ENCODE measurements around the gene BEST3. TPM values are rescaled to one million over a fixed set of nuclear protein-coding genes. Genes with fewer than 3 reads are reported as not detected.
A peak's percentile ranks its signal among the peaks of the same experiment; 100 is the strongest.

The BEST3 gene
- total RNA-seq, 1 experiment from 2014 or later, result not detected

DNA sequence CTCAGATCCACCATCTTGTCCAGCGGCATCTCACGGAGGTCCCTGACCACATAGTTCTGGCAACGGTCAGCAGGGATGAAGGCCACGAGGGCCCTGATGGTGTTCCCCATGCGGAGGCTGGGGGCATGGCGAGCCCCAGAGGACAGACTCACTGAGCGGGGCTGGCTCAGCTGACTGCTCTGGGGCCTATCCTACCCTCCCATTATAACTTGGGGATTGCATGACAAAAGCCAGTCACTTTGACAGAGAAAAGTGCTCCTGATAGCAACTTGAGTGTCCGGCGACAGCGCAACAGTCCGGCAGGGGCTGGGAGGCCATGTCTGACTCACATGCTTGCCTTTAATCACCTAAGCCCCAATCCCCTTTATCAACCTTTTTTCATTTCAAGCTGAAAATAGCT lies 88.4 kb downstream of the BEST3 start, which contains the start of gene LRRC10:
Gene LRRC10, minus strand, starts transcription at position 179 of the 400 bp plus-strand sequence. Its CDS starts 69 bp downstream, at position 110.
- no peak for TF ChIP-seq JUN (CRISPR knock-in tag; IDR thresholded peaks at IDR 0.05)
- no peak for TF ChIP-seq RORB (CRISPR knock-in tag; IDR thresholded peaks at IDR 0.05)
- TF ChIP-seq, protein P1, sequence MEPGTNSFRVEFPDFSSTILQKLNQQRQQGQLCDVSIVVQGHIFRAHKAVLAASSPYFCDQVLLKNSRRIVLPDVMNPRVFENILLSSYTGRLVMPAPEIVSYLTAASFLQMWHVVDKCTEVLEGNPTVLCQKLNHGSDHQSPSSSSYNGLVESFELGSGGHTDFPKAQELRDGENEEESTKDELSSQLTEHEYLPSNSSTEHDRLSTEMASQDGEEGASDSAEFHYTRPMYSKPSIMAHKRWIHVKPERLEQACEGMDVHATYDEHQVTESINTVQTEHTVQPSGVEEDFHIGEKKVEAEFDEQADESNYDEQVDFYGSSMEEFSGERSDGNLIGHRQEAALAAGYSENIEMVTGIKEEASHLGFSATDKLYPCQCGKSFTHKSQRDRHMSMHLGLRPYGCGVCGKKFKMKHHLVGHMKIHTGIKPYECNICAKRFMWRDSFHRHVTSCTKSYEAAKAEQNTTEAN (CRISPR knock-in tag; IDR thresholded peaks at IDR 0.05), result no peak
- no peak for TF ChIP-seq ZNF232 (CRISPR knock-in tag; IDR thresholded peaks at IDR 0.05)
- TF ChIP-seq SMAD3 (CRISPR knock-in tag; IDR thresholded peaks at IDR 0.05; ENCODE audit: borderline replicate concordance), result no peak
- TF ChIP-seq ZNF317 (CRISPR knock-in tag; IDR thresholded peaks at IDR 0.05; ENCODE audit: borderline replicate concordance, low read depth), result no peak
- TF ChIP-seq, protein P2, sequence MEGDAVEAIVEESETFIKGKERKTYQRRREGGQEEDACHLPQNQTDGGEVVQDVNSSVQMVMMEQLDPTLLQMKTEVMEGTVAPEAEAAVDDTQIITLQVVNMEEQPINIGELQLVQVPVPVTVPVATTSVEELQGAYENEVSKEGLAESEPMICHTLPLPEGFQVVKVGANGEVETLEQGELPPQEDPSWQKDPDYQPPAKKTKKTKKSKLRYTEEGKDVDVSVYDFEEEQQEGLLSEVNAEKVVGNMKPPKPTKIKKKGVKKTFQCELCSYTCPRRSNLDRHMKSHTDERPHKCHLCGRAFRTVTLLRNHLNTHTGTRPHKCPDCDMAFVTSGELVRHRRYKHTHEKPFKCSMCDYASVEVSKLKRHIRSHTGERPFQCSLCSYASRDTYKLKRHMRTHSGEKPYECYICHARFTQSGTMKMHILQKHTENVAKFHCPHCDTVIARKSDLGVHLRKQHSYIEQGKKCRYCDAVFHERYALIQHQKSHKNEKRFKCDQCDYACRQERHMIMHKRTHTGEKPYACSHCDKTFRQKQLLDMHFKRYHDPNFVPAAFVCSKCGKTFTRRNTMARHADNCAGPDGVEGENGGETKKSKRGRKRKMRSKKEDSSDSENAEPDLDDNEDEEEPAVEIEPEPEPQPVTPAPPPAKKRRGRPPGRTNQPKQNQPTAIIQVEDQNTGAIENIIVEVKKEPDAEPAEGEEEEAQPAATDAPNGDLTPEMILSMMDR (IDR thresholded peaks at IDR 0.05), result no peak
- no peak for TF ChIP-seq KAT7 (CRISPR knock-in tag; IDR thresholded peaks at IDR 0.05; ENCODE audit: borderline replicate concordance)
- no peak for TF ChIP-seq GRHL2 (CRISPR knock-in tag; IDR thresholded peaks at IDR 0.05; ENCODE audit: insufficient replicate concordance, severe bottlenecking)
- TF ChIP-seq TEAD1 (CRISPR knock-in tag; IDR thresholded peaks at IDR 0.05), result no peak
- TF ChIP-seq, protein P3, sequence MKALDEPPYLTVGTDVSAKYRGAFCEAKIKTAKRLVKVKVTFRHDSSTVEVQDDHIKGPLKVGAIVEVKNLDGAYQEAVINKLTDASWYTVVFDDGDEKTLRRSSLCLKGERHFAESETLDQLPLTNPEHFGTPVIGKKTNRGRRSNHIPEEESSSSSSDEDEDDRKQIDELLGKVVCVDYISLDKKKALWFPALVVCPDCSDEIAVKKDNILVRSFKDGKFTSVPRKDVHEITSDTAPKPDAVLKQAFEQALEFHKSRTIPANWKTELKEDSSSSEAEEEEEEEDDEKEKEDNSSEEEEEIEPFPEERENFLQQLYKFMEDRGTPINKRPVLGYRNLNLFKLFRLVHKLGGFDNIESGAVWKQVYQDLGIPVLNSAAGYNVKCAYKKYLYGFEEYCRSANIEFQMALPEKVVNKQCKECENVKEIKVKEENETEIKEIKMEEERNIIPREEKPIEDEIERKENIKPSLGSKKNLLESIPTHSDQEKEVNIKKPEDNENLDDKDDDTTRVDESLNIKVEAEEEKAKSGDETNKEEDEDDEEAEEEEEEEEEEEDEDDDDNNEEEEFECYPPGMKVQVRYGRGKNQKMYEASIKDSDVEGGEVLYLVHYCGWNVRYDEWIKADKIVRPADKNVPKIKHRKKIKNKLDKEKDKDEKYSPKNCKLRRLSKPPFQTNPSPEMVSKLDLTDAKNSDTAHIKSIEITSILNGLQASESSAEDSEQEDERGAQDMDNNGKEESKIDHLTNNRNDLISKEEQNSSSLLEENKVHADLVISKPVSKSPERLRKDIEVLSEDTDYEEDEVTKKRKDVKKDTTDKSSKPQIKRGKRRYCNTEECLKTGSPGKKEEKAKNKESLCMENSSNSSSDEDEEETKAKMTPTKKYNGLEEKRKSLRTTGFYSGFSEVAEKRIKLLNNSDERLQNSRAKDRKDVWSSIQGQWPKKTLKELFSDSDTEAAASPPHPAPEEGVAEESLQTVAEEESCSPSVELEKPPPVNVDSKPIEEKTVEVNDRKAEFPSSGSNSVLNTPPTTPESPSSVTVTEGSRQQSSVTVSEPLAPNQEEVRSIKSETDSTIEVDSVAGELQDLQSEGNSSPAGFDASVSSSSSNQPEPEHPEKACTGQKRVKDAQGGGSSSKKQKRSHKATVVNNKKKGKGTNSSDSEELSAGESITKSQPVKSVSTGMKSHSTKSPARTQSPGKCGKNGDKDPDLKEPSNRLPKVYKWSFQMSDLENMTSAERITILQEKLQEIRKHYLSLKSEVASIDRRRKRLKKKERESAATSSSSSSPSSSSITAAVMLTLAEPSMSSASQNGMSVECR (CRISPR knock-in tag; IDR thresholded peaks at IDR 0.05; ENCODE audit: borderline replicate concordance), result no peak
- TF ChIP-seq, protein P4, sequence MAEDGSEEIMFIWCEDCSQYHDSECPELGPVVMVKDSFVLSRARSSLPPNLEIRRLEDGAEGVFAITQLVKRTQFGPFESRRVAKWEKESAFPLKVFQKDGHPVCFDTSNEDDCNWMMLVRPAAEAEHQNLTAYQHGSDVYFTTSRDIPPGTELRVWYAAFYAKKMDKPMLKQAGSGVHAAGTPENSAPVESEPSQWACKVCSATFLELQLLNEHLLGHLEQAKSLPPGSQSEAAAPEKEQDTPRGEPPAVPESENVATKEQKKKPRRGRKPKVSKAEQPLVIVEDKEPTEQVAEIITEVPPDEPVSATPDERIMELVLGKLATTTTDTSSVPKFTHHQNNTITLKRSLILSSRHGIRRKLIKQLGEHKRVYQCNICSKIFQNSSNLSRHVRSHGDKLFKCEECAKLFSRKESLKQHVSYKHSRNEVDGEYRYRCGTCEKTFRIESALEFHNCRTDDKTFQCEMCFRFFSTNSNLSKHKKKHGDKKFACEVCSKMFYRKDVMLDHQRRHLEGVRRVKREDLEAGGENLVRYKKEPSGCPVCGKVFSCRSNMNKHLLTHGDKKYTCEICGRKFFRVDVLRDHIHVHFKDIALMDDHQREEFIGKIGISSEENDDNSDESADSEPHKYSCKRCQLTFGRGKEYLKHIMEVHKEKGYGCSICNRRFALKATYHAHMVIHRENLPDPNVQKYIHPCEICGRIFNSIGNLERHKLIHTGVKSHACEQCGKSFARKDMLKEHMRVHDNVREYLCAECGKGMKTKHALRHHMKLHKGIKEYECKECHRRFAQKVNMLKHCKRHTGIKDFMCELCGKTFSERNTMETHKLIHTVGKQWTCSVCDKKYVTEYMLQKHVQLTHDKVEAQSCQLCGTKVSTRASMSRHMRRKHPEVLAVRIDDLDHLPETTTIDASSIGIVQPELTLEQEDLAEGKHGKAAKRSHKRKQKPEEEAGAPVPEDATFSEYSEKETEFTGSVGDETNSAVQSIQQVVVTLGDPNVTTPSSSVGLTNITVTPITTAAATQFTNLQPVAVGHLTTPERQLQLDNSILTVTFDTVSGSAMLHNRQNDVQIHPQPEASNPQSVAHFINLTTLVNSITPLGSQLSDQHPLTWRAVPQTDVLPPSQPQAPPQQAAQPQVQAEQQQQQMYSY (CRISPR knock-in tag; IDR thresholded peaks at IDR 0.05), result no peak
- TF ChIP-seq OVOL2 (CRISPR knock-in tag; IDR thresholded peaks at IDR 0.05; ENCODE audit: borderline replicate concordance), result no peak
- TF ChIP-seq, protein P5, sequence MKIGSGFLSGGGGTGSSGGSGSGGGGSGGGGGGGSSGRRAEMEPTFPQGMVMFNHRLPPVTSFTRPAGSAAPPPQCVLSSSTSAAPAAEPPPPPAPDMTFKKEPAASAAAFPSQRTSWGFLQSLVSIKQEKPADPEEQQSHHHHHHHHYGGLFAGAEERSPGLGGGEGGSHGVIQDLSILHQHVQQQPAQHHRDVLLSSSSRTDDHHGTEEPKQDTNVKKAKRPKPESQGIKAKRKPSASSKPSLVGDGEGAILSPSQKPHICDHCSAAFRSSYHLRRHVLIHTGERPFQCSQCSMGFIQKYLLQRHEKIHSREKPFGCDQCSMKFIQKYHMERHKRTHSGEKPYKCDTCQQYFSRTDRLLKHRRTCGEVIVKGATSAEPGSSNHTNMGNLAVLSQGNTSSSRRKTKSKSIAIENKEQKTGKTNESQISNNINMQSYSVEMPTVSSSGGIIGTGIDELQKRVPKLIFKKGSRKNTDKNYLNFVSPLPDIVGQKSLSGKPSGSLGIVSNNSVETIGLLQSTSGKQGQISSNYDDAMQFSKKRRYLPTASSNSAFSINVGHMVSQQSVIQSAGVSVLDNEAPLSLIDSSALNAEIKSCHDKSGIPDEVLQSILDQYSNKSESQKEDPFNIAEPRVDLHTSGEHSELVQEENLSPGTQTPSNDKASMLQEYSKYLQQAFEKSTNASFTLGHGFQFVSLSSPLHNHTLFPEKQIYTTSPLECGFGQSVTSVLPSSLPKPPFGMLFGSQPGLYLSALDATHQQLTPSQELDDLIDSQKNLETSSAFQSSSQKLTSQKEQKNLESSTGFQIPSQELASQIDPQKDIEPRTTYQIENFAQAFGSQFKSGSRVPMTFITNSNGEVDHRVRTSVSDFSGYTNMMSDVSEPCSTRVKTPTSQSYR (CRISPR knock-in tag; IDR thresholded peaks at IDR 0.05), result no peak
- TF ChIP-seq, protein P6, sequence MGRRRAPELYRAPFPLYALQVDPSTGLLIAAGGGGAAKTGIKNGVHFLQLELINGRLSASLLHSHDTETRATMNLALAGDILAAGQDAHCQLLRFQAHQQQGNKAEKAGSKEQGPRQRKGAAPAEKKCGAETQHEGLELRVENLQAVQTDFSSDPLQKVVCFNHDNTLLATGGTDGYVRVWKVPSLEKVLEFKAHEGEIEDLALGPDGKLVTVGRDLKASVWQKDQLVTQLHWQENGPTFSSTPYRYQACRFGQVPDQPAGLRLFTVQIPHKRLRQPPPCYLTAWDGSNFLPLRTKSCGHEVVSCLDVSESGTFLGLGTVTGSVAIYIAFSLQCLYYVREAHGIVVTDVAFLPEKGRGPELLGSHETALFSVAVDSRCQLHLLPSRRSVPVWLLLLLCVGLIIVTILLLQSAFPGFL (CRISPR knock-in tag; IDR thresholded peaks at IDR 0.05; ENCODE audit: borderline replicate concordance), result no peak
- TF ChIP-seq, protein P7, sequence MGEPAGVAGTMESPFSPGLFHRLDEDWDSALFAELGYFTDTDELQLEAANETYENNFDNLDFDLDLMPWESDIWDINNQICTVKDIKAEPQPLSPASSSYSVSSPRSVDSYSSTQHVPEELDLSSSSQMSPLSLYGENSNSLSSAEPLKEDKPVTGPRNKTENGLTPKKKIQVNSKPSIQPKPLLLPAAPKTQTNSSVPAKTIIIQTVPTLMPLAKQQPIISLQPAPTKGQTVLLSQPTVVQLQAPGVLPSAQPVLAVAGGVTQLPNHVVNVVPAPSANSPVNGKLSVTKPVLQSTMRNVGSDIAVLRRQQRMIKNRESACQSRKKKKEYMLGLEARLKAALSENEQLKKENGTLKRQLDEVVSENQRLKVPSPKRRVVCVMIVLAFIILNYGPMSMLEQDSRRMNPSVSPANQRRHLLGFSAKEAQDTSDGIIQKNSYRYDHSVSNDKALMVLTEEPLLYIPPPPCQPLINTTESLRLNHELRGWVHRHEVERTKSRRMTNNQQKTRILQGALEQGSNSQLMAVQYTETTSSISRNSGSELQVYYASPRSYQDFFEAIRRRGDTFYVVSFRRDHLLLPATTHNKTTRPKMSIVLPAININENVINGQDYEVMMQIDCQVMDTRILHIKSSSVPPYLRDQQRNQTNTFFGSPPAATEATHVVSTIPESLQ (CRISPR knock-in tag; IDR thresholded peaks at IDR 0.05), result no peak
- no peak for TF ChIP-seq IRF2 (CRISPR knock-in tag; IDR thresholded peaks at IDR 0.05; ENCODE audit: borderline replicate concordance, low read depth)
- Mint-ChIP-seq H3K36me3 (no peaks in the 10 kb centered on the region), H3K4me1 (peaks cover 3% of the 10 kb centered on the region; the same call in 1 of the 2 replicates), H3K27me3 (ENCODE audit: low read depth) (peaks cover 3% of the 10 kb centered on the region; the same call in 1 of the 2 replicates), H3K27ac (no peak within 1 kb of the TSS), H3K9me3 (no peaks in the 10 kb centered on the region), H3K4me3 (no peak within 1 kb of the TSS)
- ChIA-PET POLR2A (no interaction called here), CTCF (interaction anchor here (0.6 to 1.8 kb wide), 3 partner anchors 20 to 254 kb away, joined by 6 to 8 read pairs (median 6); no protein-coding TSS in a partner anchor)
- ATAC-seq (peak; percentile 48), DNase-seq (ENCODE audit: low spot score) (no peak)

Data from WTC11 (cell line).